IPS DF 6.9 (cell line): ENCODE results near the gene SIK2.
A peak's percentile ranks its signal among the peaks of the same experiment; 100 is the strongest.

ENCODE experiments used
- DNase-seq: peaks from one replicate; pipeline ENCODE4 v3.0.0-alpha.2; 2013; ENCODE audit warnings: low read depth, low spot score
- H3K27ac ChIP-seq: one replicate; pipeline ENCODE4 v1.5.1; 2013; ENCODE audit warnings: low read length, control low read depth
- H3K27me3 ChIP-seq: 2 replicates; pipeline ENCODE4 v1.6.1; 2013; ENCODE audit warnings: mild to moderate bottlenecking, low read length; ENCODE audit not compliant: control insufficient read depth, insufficient read depth
- H3K36me3 ChIP-seq: 2 replicates; pipeline ENCODE4 v1.6.1; 2013; ENCODE audit warnings: low read length; ENCODE audit not compliant: control insufficient read depth, insufficient read depth
- H3K4me1 ChIP-seq: 2 replicates; pipeline ENCODE4 v1.6.1; 2013; ENCODE audit warnings: low read length; ENCODE audit not compliant: control insufficient read depth, insufficient read depth
- H3K4me3 ChIP-seq: 2 replicates; pipeline ENCODE4 v1.5.1; 2013; ENCODE audit warnings: mild to moderate bottlenecking, low read length
- H3K9me3 ChIP-seq: 2 replicates; pipeline ENCODE4 v1.6.1; 2013; ENCODE audit warnings: low read length, inconsistent platforms; ENCODE audit not compliant: control insufficient read depth, insufficient read depth
- WGBS: extraction: QIAGEN DNeasy Blood & Tissue Kit; methylation state at CpG from one replicate; pipeline ENCODE4 v1.1.7; 2013; ENCODE audit warnings: mixed read lengths, missing lambda C conversion rate; ENCODE audit not compliant: insufficient read length, insufficient coverage; 5-methylcytosine and 5-hydroxymethylcytosine counted together

SIK2 gene

DNA sequence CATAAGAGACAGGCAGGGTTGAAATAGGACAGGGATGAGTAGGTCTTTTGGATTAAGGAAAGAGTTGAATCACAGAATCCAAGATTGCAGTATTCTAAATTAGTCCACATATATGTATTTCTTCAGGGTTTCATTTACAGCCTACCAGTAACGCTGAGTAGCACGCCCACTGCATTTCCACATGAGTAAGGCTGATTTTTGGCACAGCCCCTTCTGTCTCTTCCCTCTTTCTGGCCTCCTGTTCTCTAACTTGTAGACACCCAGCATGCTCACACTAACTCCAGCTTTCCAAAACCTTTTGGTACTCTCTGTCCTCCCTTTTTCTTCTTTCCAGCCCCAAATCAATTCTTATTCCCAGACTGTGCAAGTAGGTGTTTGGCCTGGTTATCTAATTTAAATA is 3.7 kb upstream of the SIK2 start:
- WGBS = no CpG with 5 or more reads among the region's 2 CpGs
- Histone ChIP-seq H3K27me3 (peaks cover 4% of the 10 kb centered on the region; the same call in 1 of the 2 replicates), H3K27ac (no peak overlapping the region), H3K4me1 (peaks cover 2% of the 10 kb centered on the region; the same call in 1 of the 2 replicates), H3K9me3 (no peaks in the 10 kb centered on the region), H3K4me3 (no peak overlapping the region), H3K36me3 (no peaks in the 10 kb centered on the region)
- DNase-seq = no peak

DNA sequence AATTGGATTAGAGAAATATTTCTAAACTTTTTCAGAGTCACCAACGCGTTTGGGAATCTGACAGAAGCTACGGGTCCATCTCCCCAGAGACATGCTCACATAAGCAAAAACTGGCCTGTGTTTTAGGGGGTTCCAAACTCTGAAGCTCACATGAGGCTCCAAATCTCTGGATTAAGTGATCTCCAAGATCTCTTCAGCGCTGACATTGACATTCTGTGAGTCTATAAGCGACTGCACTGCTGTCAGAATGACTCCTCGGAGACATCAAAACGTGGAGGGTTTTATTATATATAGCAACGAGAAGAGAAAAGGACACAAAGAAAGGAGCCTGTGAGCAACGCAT is 642 bp upstream of the SIK2 start:
- Histone ChIP-seq H3K27ac (no peak overlapping the region), H3K4me3 (peak overlapping the region; percentile 9; the same call in 1 of the 2 replicates), H3K36me3 (no peaks in the 10 kb centered on the region), H3K9me3 (no peaks in the 10 kb centered on the region), H3K27me3 (peaks cover 4% of the 10 kb centered on the region; the same call in 1 of the 2 replicates), H3K4me1 (peaks cover 2% of the 10 kb centered on the region; the same call in 1 of the 2 replicates)
- DNase-seq = no peak
- WGBS = no CpG with 5 or more reads among the region's 9 CpGs

DNA sequence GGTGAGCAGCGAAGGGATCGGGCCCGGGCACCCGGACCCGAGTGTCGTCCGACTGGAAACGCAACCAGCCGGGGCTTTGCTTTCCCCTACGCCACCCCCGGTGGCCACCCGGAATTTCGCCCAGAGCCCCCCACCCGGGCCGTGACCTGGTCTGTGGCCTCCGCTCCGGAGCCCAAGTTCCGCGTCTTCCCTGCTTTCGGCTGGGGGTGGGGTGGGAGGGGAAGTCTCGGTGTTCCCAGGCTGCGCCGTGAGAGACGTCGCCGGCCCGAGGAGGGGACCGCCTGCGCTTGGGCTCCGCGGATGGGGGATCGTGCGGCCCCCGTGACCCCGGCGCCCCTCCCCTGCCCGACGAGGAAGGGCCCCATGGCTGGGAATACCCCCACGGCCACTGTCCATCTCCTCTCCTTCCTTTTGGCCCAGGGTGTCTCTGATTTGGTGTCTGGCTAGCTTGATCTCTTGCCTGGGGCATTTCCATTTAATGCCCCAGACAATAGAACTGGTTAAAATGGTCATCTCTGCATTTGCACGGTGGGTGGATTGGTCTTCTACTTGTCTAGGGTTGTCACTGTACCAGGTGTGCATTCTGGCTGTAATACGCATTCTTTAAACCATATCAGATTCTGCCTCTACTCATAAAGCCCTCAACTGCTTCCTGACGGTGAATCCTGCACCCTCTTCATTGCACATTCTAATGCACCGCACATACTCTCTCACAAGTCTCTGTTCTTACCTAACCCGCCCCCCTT is 789 bp downstream of the SIK2 start:
- Histone ChIP-seq H3K27ac (no peak overlapping the region), H3K4me1 (peaks cover 2% of the 10 kb centered on the region; the same call in 1 of the 2 replicates), H3K9me3 (no peaks in the 10 kb centered on the region), H3K27me3 (peaks cover 4% of the 10 kb centered on the region; the same call in 1 of the 2 replicates), H3K4me3 (peak overlapping the region; percentile 82; the same call in 1 of the 2 replicates), H3K36me3 (no peaks in the 10 kb centered on the region)
- no peak for DNase-seq
- WGBS = no CpG with 5 or more reads among the region's 44 CpGs

DNA sequence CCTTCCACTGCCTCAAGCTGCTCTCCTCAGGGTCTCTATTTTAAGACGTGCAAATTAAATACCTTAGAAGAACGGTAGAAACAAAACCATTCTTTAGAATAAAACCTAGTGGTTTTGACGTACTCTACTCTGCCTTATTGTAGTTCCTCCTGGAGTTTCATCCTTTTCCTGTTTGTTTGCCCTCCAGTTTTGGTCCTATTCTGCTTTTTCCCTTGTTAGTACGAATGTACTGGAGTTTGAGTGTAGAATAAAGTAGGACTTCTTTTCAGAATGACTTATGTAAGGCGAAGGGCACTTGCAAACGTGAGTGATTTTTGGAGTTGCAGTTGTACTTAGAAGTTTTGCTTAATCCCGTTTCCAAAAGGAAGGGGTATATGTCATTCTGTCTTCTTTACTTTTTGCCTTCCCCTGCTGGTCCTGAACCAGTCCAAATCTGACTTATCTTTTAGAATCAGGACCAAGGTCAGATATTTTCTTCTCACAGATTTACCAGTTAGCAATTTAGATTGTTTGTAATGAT is 1.4 kb downstream of the SIK2 start:
- H3K4me3 ChIP-seq = no peak overlapping the region
- no peaks in the 10 kb centered on the region for H3K9me3 ChIP-seq
- H3K27ac ChIP-seq = no peak overlapping the region
- WGBS = no CpG with 5 or more reads among the region's 7 CpGs
- no peaks in the 10 kb centered on the region for H3K36me3 ChIP-seq
- DNase-seq = no peak
- peaks cover 4% of the 10 kb centered on the region; the same call in 1 of the 2 replicates for H3K27me3 ChIP-seq
- peaks cover 2% of the 10 kb centered on the region; the same call in 1 of the 2 replicates for H3K4me1 ChIP-seq

DNA sequence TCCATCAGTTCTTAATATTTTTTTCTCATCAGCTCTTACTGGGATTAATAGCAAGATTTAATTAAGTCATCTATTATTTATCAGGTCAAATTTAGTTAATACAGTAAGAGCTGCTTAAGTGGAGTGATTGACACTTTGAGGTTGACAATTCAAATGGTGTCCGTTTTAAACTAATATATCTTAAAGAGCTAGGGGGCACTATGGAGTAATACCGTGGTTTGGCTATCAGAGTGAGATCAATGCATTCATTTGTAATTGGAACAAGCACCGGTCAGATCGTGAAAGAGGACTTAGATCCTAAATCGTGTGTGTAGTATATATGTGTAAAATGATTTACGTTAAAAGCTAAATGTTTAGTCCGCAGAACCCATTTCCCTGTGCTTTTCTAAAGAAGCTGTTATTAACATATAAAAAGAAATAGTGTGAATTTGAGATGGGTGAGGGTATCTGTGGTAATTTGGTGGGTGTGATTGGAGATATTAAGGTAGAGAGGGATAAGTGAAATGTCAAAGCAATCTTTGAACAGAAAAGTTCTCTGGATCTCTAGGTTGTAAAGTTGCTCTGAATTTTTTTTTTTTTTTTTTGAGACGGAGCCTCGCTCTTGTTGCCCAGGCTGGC is 2.3 kb downstream of the SIK2 start:
- no peak overlapping the region for H3K4me3 ChIP-seq
- H3K27me3 ChIP-seq = peaks cover 4% of the 10 kb centered on the region; the same call in 1 of the 2 replicates
- H3K27ac ChIP-seq = no peak overlapping the region
- H3K9me3 ChIP-seq = no peaks in the 10 kb centered on the region
- no CpG with 5 or more reads among the region's 9 CpGs for WGBS
- DNase-seq = no peak
- peaks cover 2% of the 10 kb centered on the region; the same call in 1 of the 2 replicates for H3K4me1 ChIP-seq
- H3K36me3 ChIP-seq = no peaks in the 10 kb centered on the region

DNA sequence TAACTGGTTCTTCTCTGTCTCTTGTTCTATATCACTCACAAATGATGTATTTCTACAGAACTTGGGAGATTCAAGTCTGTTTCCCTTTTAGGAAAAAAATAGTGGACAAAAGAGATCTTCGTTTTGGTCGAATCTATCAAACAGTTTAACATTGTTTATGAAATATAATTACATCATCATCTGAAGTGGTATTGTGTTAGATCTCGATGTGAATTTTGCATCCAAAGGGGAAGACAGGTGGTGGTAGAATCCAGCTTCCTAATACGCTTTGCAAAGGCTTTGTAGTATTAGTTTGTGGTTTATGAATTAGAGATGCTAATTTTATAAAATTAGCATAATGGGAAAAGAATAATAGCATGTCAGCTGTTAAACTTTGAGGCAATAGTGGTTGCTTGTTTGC is 3.4 kb downstream of the SIK2 start:
- Histone ChIP-seq H3K4me1 (peaks cover 2% of the 10 kb centered on the region; the same call in 1 of the 2 replicates), H3K27ac (no peak overlapping the region), H3K36me3 (no peaks in the 10 kb centered on the region), H3K4me3 (no peak overlapping the region), H3K27me3 (peaks cover 4% of the 10 kb centered on the region; the same call in 1 of the 2 replicates), H3K9me3 (no peaks in the 10 kb centered on the region)
- no peak for DNase-seq
- no CpG with 5 or more reads among the region's 4 CpGs for WGBS

DNA sequence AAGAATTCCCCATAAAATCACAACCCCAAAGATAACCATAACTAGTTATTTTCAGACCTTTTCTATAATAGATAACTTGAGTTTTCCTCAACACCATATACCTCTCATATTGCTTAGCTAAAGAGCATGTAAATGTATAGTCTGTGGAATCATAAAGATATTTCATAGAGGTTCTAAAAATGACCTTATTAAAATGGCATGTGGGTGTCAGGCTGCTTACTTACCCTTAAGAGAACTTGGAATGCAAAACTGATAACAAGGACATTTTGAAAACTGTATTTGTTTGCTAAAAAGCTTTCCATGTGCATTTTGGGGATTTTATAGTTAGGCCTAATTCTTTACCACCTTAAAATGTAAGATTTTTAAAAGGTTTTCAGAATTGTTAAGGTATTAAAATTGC is 4.7 kb downstream of the SIK2 start:
- Histone ChIP-seq H3K4me3 (no peak overlapping the region), H3K36me3 (no peaks in the 10 kb centered on the region)

DNA sequence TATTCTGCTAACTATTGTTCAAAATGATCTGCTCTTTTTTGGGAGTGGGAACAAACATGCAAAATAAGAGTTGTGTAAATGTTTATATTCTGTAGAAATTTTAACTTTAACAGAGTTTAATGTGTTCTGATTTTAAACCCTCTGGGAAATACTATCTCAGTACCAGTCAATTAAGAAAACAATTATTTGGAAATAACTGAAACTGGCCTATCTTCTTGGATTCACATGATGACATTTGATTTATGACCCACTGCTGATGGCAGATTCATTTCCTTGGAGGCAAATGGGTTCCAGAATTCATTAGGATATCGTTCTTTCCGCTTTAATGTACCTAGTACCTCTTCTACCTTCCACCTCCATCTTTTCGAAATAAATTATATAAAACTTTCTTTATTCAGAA is 5.5 kb downstream of the SIK2 start:
- WGBS = 100% methylated on average over 3 of the region's 3 CpGs
- H3K36me3 ChIP-seq = no peaks in the 10 kb centered on the region
- no peak for DNase-seq
- no peak overlapping the region for H3K27ac ChIP-seq
- no peak overlapping the region for H3K4me3 ChIP-seq
- H3K9me3 ChIP-seq = no peaks in the 10 kb centered on the region
- H3K27me3 ChIP-seq = peaks cover 4% of the 10 kb centered on the region; the same call in 1 of the 2 replicates
- peaks cover 2% of the 10 kb centered on the region; the same call in 1 of the 2 replicates for H3K4me1 ChIP-seq

More for the DNA sequence above, 4.7 kb downstream of the SIK2 start:
- no peak for DNase-seq
- Histone ChIP-seq H3K9me3 (no peaks in the 10 kb centered on the region), H3K27ac (no peak overlapping the region), H3K4me1 (peaks cover 2% of the 10 kb centered on the region; the same call in 1 of the 2 replicates), H3K27me3 (peaks cover 4% of the 10 kb centered on the region; the same call in 1 of the 2 replicates)

DNA sequence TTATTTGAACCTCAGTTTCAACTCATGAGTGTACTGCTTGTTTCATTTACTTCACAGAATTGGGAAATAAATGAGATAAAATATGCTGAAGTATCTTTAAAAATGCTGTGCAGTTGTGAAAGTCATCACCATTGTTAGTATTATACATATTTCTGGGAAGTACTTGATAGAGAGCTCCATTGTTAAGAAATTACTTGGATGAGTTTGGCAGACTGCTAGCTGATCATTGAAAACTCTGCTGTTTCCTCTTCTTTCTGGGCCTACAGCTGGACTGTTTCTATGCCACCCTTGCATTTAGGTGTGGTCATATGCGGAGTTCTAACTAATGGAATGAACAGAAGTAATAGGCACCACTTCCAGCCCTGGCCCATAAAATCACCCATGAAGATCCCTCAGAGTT is 10.0 kb downstream of the SIK2 start:
- no peaks in the 10 kb centered on the region for H3K9me3 ChIP-seq
- H3K4me1 ChIP-seq = no peaks in the 10 kb centered on the region
- no peaks in the 10 kb centered on the region for H3K36me3 ChIP-seq
- H3K4me3 ChIP-seq = no peak overlapping the region
- H3K27ac ChIP-seq = no peak overlapping the region
- H3K27me3 ChIP-seq = no peaks in the 10 kb centered on the region
- no CpG with 5 or more reads among the region's 1 CpG for WGBS
- DNase-seq = no peak

DNA sequence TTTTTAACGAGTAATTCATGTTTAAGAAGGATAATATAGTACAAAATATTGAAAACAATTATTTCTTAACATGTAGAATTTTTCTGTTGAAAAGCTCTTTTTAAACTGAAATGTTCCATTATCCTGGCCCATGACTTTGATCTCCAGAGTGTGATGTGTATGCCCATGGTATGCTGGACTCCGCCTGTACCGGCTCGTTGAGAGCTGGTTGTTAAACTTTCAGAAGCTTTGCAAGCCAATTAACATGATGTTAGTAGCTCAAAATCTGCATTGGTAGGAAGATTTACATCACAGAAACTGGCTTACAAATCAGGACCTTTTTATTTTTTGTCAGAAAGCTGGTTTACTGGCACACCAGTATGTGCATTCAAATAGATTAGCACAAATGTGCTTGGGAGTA is 15.0 kb downstream of the SIK2 start:
- H3K9me3 ChIP-seq = no peaks in the 10 kb centered on the region
- H3K27ac ChIP-seq = no peak overlapping the region
- WGBS = no CpG with 5 or more reads among the region's 4 CpGs
- no peaks in the 10 kb centered on the region for H3K27me3 ChIP-seq
- no peaks in the 10 kb centered on the region for H3K36me3 ChIP-seq
- DNase-seq = no peak
- H3K4me3 ChIP-seq = no peak overlapping the region
- H3K4me1 ChIP-seq = no peaks in the 10 kb centered on the region
